Measurements from ENCODE around the gene MYL2. TPM values are rescaled to one million over a fixed set of nuclear protein-coding genes. Genes with fewer than 3 reads are reported as not detected.

MYL2 gene
- total RNA-seq, 1 experiment from 2014 or later, result not detected

- no peak overlapping the region for H3K27ac Mint-ChIP-seq
- ATAC-seq (peak; percentile 12), DNase-seq (ENCODE audit: low spot score) (no peak)
- H3K9me3 Mint-ChIP-seq, result peaks cover 5% of the 10 kb centered on the region; the same call in 1 of the 2 replicates
- peaks cover 37% of the 10 kb centered on the region for H3K4me1 Mint-ChIP-seq
- no peaks in the 10 kb centered on the region for H3K36me3 Mint-ChIP-seq
- ChIA-PET POLR2A (interaction anchor here (0.6 kb wide), 1 partner anchor 188 kb away, joined by 3 read pairs; no protein-coding TSS in a partner anchor), CTCF (interaction anchor here (0.5 to 2.2 kb wide), 10 partner anchors 10 to 343 kb away, joined by 3 to 10 read pairs (median 4); no protein-coding TSS in a partner anchor)
- peaks cover 12% of the 10 kb centered on the region for H3K27me3 Mint-ChIP-seq (ENCODE audit: low read depth)
- H3K4me3 Mint-ChIP-seq, result no peak overlapping the region
- TF ChIP-seq NR2C2 (CRISPR knock-in tag; IDR thresholded peaks at IDR 0.05) (no peak), NFATC4 (CRISPR knock-in tag; IDR thresholded peaks at IDR 0.05) (no peak), IRF2 (CRISPR knock-in tag; IDR thresholded peaks at IDR 0.05; ENCODE audit: borderline replicate concordance, low read depth) (no peak), ZNF425 (CRISPR knock-in tag; conservative IDR thresholded peaks at IDR 0.05) (no peak), PREB (CRISPR knock-in tag; IDR thresholded peaks at IDR 0.05; ENCODE audit: borderline replicate concordance) (no peak), ZNF219 (CRISPR knock-in tag; IDR thresholded peaks at IDR 0.05; ENCODE audit: borderline replicate concordance) (no peak), MXD4 (CRISPR knock-in tag; IDR thresholded peaks at IDR 0.05; ENCODE audit: borderline replicate concordance) (no peak), TCF7 (CRISPR knock-in tag; IDR thresholded peaks at IDR 0.05; ENCODE audit: low read depth) (no peak)
These were observed 10.9 kb upstream of the MYL2 start for GRCh38 chr12:110931315-110931728.

GRCh38 chr12:110930348-110931314 is 10.3 kb upstream of the MYL2 start:
- DNase-seq (ENCODE audit: low spot score) (no peak), ATAC-seq (no peak)
- ChIA-PET POLR2A (no interaction called here), CTCF (interaction anchor here (0.7 to 2.2 kb wide), 10 partner anchors 11 to 344 kb away, joined by 3 to 10 read pairs (median 4); no protein-coding TSS in a partner anchor)
- no peak overlapping the region for H3K4me3 Mint-ChIP-seq
- peaks cover 5% of the 10 kb centered on the region; the same call in 1 of the 2 replicates for H3K9me3 Mint-ChIP-seq
- peaks cover 10% of the 10 kb centered on the region for H3K27me3 Mint-ChIP-seq (ENCODE audit: low read depth)
- H3K27ac Mint-ChIP-seq, result no peak overlapping the region
- H3K4me1 Mint-ChIP-seq, result peaks cover 30% of the 10 kb centered on the region
- TF ChIP-seq E2F1 (CRISPR knock-in tag; IDR thresholded peaks at IDR 0.05) (no peak), ZNF532 (CRISPR knock-in tag; IDR thresholded peaks at IDR 0.05; ENCODE audit: borderline replicate concordance) (no peak), TCF7 (CRISPR knock-in tag; IDR thresholded peaks at IDR 0.05; ENCODE audit: low read depth) (no peak), ZNF232 (CRISPR knock-in tag; IDR thresholded peaks at IDR 0.05) (no peak), FOXP1 (CRISPR knock-in tag; IDR thresholded peaks at IDR 0.05; ENCODE audit: borderline replicate concordance) (no peak), ZBTB43 (CRISPR knock-in tag; IDR thresholded peaks at IDR 0.05) (peak; percentile 55; the same call in 1 of the 2 replicates), RORB (CRISPR knock-in tag; IDR thresholded peaks at IDR 0.05) (no peak)
- H3K36me3 Mint-ChIP-seq, result no peaks in the 10 kb centered on the region

All from WTC11 (cell line).